Spinal cord (tissue), 10 donors: ENCODE results near the gene HBP1. TPM values are rescaled to one million over a fixed set of nuclear protein-coding genes. Genes with fewer than 3 reads are reported as not detected.

Experiments
- DNase-seq, 6 donors: peaks; one replicate each; pipeline versions ENCODE4 v3.0.0 to v3.0.0-alpha.2; 2013 to 2015; ENCODE audit warnings: low spot score in 6 of 6, low read depth in 4 of 6
- H3K27ac ChIP-seq: one replicate; pipeline ENCODE4 v1.5.1; 2013; ENCODE audit warnings: low read depth, low read length, control low read depth
- H3K27me3 ChIP-seq: one replicate; pipeline ENCODE4 v1.6.1; 2013; ENCODE audit warnings: low read length; ENCODE audit not compliant: control insufficient read depth, insufficient read depth
- H3K36me3 ChIP-seq: one replicate; pipeline ENCODE4 v1.6.1; 2013; ENCODE audit warnings: low read length; ENCODE audit not compliant: control insufficient read depth, insufficient read depth
- H3K4me1 ChIP-seq: one replicate; pipeline ENCODE4 v1.6.1; 2013; ENCODE audit warnings: low read length; ENCODE audit not compliant: control insufficient read depth, insufficient read depth
- H3K4me3 ChIP-seq: one replicate; pipeline ENCODE4 v1.5.1; 2013; ENCODE audit warnings: low read depth, low read length, control low read depth
- H3K9me3 ChIP-seq: one replicate; pipeline ENCODE4 v1.6.1; 2013; ENCODE audit warnings: low read length; ENCODE audit not compliant: control insufficient read depth, insufficient read depth
- WGBS: methylation state at CpG from one replicate; pipeline ENCODE4 v1.1.5; 2013; ENCODE audit warnings: missing lambda C conversion rate; ENCODE audit not compliant: insufficient coverage; 5-methylcytosine and 5-hydroxymethylcytosine counted together
- polyA plus RNA-seq, 2 donors: library from polyadenylated mRNA; unstranded; fragments of 120-200 nt; gene quantifications; one replicate each; pipeline ENCODE4 v1.2.1, GENCODE V29; 2013; ENCODE audit not compliant: insufficient read length in 2 of 2
- total RNA-seq, 2 donors: library from RNA; depleted of rRNA in 1 of 2; stranded (reverse); fragments of 120-200 nt in 1 of 2; fragments of >200 nt in 1 of 2; gene quantifications; one replicate each; pipeline versions ENCODE4 v1.2.3 to v1.2.4, GENCODE V29; 2013 to 2014
- donor health status: healthy.

The HBP1 gene
- total and polyA plus RNA-seq, 4 donors, result 47.6 to 105 (median 78.7) TPM

- Histone ChIP-seq H3K9me3 (no peaks in the 10 kb centered on the region), H3K27ac (peak overlapping the region; percentile 97), H3K36me3 (no peaks in the 10 kb centered on the region), H3K4me1 (peaks cover 14% of the 10 kb centered on the region), H3K4me3 (peak overlapping the region; percentile 79), H3K27me3 (no peaks in the 10 kb centered on the region)
- no peak for DNase-seq
- no CpG with 5 or more reads among the region's 5 CpGs for WGBS
These were observed 1.9 kb upstream of the HBP1 start for GRCh38 chr7:107166736-107167426.

- WGBS, result 0% methylated on average over 14 of the region's 15 CpGs
- H3K4me3 ChIP-seq, result peak overlapping the region; percentile 79
- peak overlapping the region; percentile 97 for H3K27ac ChIP-seq
- H3K9me3 ChIP-seq, result no peaks in the 10 kb centered on the region
- no peaks in the 10 kb centered on the region for H3K27me3 ChIP-seq
- H3K36me3 ChIP-seq, result no peaks in the 10 kb centered on the region
- peaks cover 14% of the 10 kb centered on the region for H3K4me1 ChIP-seq
- peak; percentile 33 to 84 (median 54) for DNase-seq
These were observed 1.1 kb upstream of the HBP1 start for GRCh38 chr7:107167483-107168232.

GRCh38 chr7:107169120-107170050, 582 bp downstream of the HBP1 start:
- Histone ChIP-seq H3K27me3 (no peaks in the 10 kb centered on the region), H3K9me3 (no peaks in the 10 kb centered on the region), H3K4me3 (peak overlapping the region; percentile 87), H3K4me1 (peaks cover 14% of the 10 kb centered on the region), H3K36me3 (no peaks in the 10 kb centered on the region), H3K27ac (peak overlapping the region; percentile 100)
- peak; percentile 90 to 98 (median 95) for DNase-seq
- WGBS, result 0% methylated on average over 70 of the region's 73 CpGs

GRCh38 chr7:107170051-107170915, 1.5 kb downstream of the HBP1 start:
- Histone ChIP-seq H3K36me3 (no peaks in the 10 kb centered on the region), H3K4me1 (peaks cover 14% of the 10 kb centered on the region), H3K9me3 (no peaks in the 10 kb centered on the region), H3K27ac (peak overlapping the region; percentile 100), H3K27me3 (no peaks in the 10 kb centered on the region), H3K4me3 (peak overlapping the region; percentile 87)
- 12% methylated on average over 6 of the region's 13 CpGs for WGBS
- DNase-seq, result no peak

GRCh38 chr7:107171496-107171895, 2.7 kb downstream of the HBP1 start:
- peaks cover 14% of the 10 kb centered on the region for H3K4me1 ChIP-seq
- H3K27ac ChIP-seq, result no peak overlapping the region
- H3K27me3 ChIP-seq, result no peaks in the 10 kb centered on the region
- H3K36me3 ChIP-seq, result no peaks in the 10 kb centered on the region
- 96% methylated on average over 9 of the region's 12 CpGs for WGBS
- no peaks in the 10 kb centered on the region for H3K9me3 ChIP-seq
- DNase-seq, result no peak
- H3K4me3 ChIP-seq, result no peak overlapping the region

- H3K9me3 ChIP-seq, result no peaks in the 10 kb centered on the region
- H3K27me3 ChIP-seq, result no peaks in the 10 kb centered on the region
- peaks cover 14% of the 10 kb centered on the region for H3K4me1 ChIP-seq
- no peaks in the 10 kb centered on the region for H3K36me3 ChIP-seq
- WGBS, result no CpG with 5 or more reads among the region's 4 CpGs
- H3K4me3 ChIP-seq, result no peak overlapping the region
- no peak overlapping the region for H3K27ac ChIP-seq
- DNase-seq, result no peak
These were observed 3.7 kb downstream of the HBP1 start for GRCh38 chr7:107172276-107173032.

- WGBS, result no CpG with 5 or more reads among the region's 2 CpGs
- Histone ChIP-seq H3K4me3 (no peak overlapping the region), H3K4me1 (peaks cover 11% of the 10 kb centered on the region), H3K27me3 (no peaks in the 10 kb centered on the region), H3K9me3 (no peaks in the 10 kb centered on the region), H3K36me3 (no peaks in the 10 kb centered on the region), H3K27ac (no peak overlapping the region)
- DNase-seq, result no peak
These were observed 4.4 kb downstream of the HBP1 start for GRCh38 chr7:107173191-107173590.

- Histone ChIP-seq H3K9me3 (no peaks in the 10 kb centered on the region), H3K36me3 (no peaks in the 10 kb centered on the region), H3K27me3 (no peaks in the 10 kb centered on the region), H3K4me3 (no peak overlapping the region), H3K27ac (no peak overlapping the region), H3K4me1 (peaks cover 8% of the 10 kb centered on the region)
- WGBS, result 53% methylated on average over 4 of the region's 4 CpGs
- peak in 1 of 6 donors; percentile 12 for DNase-seq
These were observed 5.0 kb downstream of the HBP1 start for GRCh38 chr7:107173691-107174406.
